Neural cell (in vitro differentiated cells): ENCODE data around the gene DUSP12.

Experiments used
- CTCF ChIP-seq: fragments of 450-650 bp; IDR thresholded peaks from 2 replicates; pipeline ENCODE4 v1.5.1; 2014; ENCODE audit warnings: antibody characterized with exemption, mild to moderate bottlenecking, moderate library complexity; ENCODE audit not compliant: poor library complexity, severe bottlenecking
- EP300 ChIP-seq: fragments of 450-650 bp; conservative IDR thresholded peaks from 2 replicates; pipeline ENCODE4 v1.6.1; 2014; ENCODE audit warnings: antibody characterized with exemption, mild to moderate bottlenecking, moderate library complexity; ENCODE audit not compliant: poor library complexity, severe bottlenecking
- EZH2 ChIP-seq: fragments of 200-600, 300-800 bp; shearing (Covaris generic), sonication (generic); IDR thresholded peaks from 2 replicates; pipeline ENCODE4 v1.6.1; 2014; ENCODE audit warnings: antibody characterized with exemption, low read length, borderline replicate concordance, mild to moderate bottlenecking; ENCODE audit not compliant: insufficient read depth, poor library complexity, severe bottlenecking
- MXI1 ChIP-seq: fragments of 450-650 bp; conservative IDR thresholded peaks from 2 replicates; pipeline ENCODE4 v1.6.1; 2014; ENCODE audit warnings: antibody characterized with exemption, mild to moderate bottlenecking; ENCODE audit not compliant: poor library complexity, severe bottlenecking
- TAF1 ChIP-seq: IDR thresholded peaks from 2 replicates; pipeline ENCODE4 v1.6.1; 2012; ENCODE audit warnings: low read depth

GRCh38 chr1:161718559-161719324 is 30.8 kb upstream of the DUSP12 start:
- no peak for TF ChIP-seq CTCF
- no peak for TF ChIP-seq TAF1
- TF ChIP-seq EZH2 = no peak
- TF ChIP-seq EP300 = no peak
- no peak for TF ChIP-seq MXI1
